ENCODE data around the gene ALX4.

- no peak for TF ChIP-seq CTCF (IDR thresholded peaks at IDR 0.05; ENCODE audit: low read depth, low read length)
- no peak for TF ChIP-seq EZH2phosphoT487 (IDR thresholded peaks at IDR 0.05; ENCODE audit: low read depth)
Observed at GRCh38 chr11:44346983-44347382, 37.0 kb upstream of the ALX4 start.
